Stimulated activated CD8-positive, alpha-beta memory T cell treated with anti-CD3 and anti-CD28 coated beads, Interleukin-4, amount 100 ng/mL, for 48 hours (primary cell): ENCODE results near the gene NRARP.

Experiments used
- DNase-seq: peaks from one replicate; pipeline ENCODE4 v3.0.0-alpha.2; 2020

The NRARP gene

DNA sequence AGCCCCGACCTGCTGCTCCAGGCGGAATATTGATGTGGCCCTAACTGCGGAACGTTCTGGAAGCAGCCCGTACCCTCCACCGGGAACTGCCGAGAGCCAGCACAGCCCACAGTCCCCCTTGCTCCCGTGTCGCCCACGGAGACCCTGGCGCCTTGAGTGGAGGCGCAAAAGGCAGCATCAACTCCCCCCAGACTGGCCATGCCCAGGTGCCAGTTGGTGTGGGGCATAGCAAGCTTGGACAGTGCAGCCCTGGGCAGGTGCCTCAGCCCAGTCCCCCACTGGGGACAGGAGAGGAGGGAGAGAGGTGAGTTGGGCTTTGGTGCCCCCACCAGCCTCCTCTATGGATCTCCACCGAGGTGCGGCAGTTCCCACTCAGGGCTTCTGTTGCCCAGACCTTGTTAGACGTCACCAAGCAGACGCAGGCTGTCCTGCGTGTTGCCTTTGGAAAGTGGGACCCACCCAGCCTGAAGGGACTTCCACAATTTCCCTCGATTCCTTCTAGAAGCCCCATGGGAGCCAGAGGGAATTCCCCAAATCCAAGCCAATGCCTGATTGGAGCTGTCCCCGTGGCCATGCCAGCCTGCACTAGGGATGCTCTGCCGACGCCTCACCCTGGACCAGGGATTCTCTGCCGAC is 19.8 kb upstream of the NRARP start:
- no peak for DNase-seq

- DNase-seq = no peak
Measured at GRCh38 chr9:137320555-137321384, 18.7 kb upstream of the NRARP start.

DNA sequence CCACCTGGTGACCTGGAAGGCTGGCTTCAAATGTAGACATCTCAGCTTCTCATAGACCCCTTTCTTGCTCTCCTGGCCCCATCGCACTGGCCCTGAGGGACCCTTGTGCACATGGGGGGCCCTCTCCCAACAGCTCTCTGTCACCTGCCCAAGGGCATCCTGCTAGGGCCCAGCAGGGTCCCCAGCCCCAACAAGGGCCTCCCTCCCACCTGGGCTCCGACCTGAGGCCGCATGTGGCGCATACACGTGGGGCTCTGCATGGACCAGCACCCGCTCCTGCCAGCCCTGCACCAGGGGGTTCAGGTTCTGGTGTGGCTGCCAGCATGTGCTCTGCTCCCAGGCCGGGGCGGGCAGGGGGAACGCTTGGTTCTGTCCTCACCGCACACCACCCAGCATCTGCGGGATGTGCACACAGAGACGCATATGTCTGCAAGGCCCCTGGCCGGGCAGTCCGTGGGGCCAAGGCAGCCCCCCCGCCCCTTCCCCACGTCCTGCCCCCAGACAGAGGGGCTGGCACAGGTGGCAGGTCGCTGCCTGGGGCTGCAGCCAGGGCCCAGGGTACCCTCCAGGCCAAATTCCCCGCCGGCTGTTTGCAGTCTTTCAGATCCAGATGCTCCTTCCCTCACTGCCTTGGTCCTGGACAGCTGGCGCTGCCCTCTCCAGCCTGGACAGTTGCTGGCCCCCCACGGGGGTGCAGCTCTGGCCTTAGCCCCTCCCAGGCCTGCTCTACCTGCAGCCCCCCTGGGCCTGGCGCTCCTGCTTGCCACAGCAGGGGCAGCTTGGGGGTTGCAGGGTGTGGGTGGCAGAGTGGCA is 17.9 kb upstream of the NRARP start:
- no peak for DNase-seq

DNA sequence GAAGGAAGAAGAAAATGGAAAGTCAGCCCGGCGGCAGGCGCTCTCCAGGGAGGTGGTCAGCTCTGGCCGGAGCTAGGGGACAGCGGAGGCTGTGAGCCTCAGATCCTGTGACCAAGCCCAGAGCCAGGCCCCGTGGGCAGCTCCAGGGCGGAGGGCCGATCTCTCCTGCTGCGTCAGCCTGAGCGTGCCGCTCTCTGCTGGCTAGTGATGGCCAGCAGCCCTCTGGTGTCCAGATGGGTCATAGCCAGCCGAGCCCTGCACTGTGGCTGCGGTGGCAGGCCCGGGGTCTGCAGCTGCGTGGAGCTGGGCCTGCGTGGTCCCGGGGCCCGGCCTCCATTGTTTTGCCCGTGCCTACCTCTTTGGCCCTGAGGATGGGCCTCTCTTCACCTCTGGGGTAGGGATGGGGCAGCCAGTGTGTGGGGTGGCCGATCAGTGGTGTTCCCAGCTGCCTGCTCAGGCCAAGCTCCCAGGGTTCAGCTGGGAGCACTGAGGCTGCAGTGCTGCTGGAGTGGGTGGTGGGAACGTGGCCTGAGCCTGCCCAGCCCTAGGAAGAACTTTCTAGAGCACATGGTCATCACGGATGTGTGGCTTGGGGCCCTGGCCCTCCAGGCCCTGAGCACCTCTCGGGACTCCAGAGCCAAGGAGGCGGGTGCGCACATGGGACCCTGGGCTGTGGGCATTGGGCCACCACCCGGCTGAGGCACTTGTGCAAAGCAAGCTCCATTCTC is 17.1 kb upstream of the NRARP start:
- no peak for DNase-seq

- no peak for DNase-seq
Measured at GRCh38 chr9:137318602-137319001, 16.5 kb upstream of the NRARP start.

DNA sequence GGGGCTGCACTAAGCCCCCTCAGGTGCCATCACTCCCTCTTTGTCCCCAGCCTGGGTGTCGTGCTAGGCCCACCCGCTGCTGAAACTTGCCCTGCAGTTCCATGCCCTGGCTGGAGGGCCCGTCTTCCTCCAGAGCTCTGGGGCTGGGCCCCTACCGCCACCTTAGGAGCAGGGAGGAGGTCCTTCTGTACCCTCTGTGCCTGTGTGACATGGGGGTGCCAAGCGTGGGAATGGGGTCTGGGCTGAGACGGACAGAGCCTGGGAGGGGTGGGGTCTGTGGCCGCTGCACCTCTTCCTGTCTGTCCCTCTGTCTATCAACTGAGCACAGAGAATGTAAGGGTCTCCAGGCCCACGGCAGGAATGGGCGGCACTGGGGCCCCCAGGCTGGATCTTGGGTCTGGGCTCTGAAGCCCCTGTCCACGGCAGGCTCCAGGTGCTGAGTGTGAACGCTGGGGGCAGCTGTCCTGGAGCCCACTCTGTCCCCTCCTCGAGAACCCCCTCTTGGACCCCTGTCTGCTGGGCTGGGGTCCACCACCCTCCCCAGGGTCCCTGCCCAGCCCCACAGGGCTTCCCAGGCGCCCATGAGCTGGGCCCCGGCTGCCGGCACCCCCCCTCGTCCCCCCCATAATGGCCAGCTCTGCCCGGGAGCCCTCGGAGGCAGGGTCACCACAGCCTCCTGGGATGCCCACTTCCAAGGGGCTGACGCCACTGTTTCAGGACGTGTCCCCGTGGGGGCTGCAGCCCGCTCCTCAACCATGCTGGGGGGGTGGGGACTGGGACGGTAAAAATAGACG is 15.8 kb upstream of the NRARP start:
- DNase-seq = no peak

- DNase-seq = no peak
Measured at GRCh38 chr9:137317021-137317717, 15.1 kb upstream of the NRARP start.

- DNase-seq = no peak
Measured at GRCh38 chr9:137316012-137316981, 14.2 kb upstream of the NRARP start.

- no peak for DNase-seq
Measured at GRCh38 chr9:137315581-137316011, 13.5 kb upstream of the NRARP start.

DNA sequence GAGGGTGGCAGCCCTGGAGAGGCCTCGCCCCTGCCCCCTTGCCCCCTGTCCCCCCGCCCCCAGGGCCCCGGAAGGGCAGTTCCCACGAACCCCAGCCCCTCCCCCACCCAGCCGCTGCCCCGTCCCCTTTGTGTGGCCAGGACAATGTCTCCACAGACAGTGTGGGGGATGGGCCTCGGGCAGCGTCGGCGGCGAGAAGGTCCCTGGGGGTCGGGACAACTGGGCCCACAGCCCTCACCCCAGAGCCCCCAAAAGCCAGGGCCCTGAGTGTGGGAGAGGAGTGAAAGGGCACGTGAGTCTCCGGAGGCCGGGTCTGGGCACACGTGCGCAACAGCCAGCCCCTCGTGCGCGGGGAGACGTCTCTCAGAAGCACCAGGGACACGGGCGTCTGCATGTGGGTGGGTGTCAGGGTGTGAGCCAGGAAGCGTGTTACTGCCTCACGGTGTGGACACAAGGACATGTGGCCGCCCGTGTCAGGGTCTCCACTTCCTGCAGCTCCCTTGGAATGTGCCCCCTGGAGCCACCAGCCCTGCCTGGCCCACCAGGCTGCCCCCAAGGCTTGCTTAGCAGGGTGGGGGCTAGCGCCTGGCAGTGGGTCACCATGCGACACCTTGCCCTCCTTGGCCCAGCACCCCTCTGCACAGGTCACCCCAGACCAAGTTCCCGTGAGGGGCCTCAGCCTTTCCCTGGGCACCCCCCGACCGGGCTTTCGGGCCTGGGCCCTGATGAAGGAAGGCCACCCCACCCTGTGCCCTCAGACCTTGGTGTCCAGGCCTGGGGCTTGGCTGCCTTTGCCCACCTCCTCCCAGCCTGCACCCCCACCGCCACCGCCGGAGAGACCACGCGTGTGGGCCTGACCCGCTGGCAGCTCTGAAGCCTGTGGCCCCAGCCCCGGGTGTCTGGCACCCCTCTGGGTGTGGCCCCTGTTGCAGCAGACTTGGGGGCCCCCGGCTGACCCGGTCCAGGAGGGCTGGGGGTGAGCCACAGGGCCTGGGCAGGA is 12.8 kb upstream of the NRARP start:
- peak; percentile 21 for DNase-seq

- no peak for DNase-seq
Measured at GRCh38 chr9:137313956-137314560, 12.0 kb upstream of the NRARP start.

- no peak for DNase-seq
Measured at GRCh38 chr9:137313326-137313936, 11.4 kb upstream of the NRARP start.

GRCh38 chr9:137312852-137313325 is 10.8 kb upstream of the NRARP start:
- DNase-seq = no peak

DNA sequence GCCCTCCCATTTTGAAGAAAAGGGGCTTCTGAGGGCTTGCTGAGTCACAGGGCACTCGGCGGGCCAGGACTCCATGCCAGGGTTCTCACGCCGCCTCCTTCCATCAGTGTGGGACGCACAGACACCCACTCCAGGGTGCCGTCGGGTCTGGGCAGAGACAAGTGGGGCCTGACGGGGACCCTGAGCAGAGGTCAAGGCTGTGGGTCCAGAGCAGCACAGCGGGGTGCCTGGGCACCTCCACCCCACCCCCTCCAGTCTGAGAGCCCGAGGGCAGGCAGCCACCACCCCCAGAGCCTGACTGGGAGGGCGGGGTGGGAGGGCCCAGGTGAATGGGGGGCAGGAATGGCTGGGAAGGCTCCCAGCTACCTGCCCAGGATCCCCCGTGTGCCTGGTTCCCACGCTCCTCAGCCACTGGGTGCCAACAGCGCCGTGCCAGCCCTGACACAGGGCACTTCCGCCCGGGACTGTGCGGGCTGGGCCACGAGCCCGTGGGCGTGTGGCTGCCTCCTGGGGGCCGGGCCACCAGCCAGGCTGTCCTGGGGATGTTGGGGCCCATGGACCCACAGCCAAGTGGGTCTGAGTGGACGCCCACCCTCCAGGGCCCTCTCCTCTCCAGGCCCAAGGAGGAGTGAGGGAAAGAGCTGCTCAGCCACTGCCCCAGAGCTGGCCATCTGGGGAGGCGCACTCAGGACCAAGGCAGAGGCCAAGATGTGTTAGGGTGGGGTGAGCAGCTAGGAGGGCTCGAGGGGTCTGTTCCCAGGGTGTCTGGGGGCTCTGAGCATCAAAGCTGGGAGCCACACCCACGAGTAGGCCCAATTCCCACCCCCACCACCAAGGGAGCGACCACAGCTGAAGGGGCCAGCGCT is 10.1 kb upstream of the NRARP start:
- DNase-seq = no peak

DNA sequence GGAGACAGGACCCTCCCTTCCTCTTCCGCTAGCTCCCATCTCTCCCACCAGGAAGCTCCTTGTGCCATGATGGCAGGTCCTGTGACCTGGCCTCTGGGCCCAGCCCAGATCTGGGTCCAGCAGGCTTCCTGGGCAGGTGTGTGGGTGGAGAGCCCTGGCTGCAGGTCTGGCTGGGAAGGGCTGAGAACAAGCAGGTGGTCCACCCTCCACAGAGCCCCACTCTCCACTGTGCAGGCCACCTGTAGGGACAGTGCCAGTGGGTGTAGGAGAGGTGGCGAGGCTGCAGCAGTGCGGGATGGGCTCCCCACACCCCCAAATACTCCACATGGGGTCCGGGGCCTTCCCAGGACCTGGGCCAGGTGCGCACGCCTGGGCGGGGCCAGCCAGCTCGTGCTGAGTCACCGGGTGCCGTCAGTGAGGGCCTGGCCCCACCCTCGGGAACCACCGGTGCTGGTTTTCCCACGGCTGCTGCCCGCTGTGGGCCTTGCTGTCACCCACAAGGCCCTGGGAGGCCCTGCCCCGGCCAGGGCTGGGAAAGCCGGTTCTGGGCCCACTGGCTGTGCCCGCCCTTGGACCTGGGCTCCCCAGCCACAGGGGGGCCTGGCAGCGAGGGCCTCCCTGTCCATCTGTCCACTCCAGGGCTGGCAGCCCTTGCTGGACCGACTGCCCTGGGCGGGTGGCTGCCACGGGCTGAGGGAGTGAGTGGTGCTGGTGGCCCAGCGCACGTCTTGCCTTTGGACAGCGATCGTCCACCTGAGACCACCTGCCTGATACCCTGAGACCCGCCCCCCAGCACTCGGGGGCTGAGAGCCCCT is 9.3 kb upstream of the NRARP start:
- no peak for DNase-seq
